ENCODE results near the gene UBL4A. TPM values are rescaled to one million over a fixed set of nuclear protein-coding genes. Genes with fewer than 3 reads are reported as not detected.

UBL4A gene
- total and polyA plus RNA-seq, 9 of the 15 experiments (the other 6 are each of a cell fraction or from before 2014, with no cell fraction given) = 15.2 to 140 (median 100) TPM

- Histone ChIP-seq H3K27me3 (ENCODE audit: control insufficient read depth in 2 of 2, insufficient read depth in 2 of 2, low read length in 2 of 2) (no peaks in the 10 kb centered on the region), H3K4me3 (no peak overlapping the region), H3K9me1 (ENCODE audit: control insufficient read depth, insufficient read depth, low read length) (no peaks in the 10 kb centered on the region), H3K79me2 (ENCODE audit: control insufficient read depth, insufficient read depth, low read length) (peaks cover 1% of the 10 kb centered on the region; the same call in 1 of the 3 replicates), H3K4me2 (ENCODE audit: insufficient read depth, low read length) (no peak overlapping the region), H3K36me3 (ENCODE audit: control insufficient read depth, insufficient read depth, low read length) (peaks cover 88% of the 10 kb centered on the region; the same call in 2 of the 3 replicates), H3K4me1 (replicated peaks in 1 of 2; ENCODE audit: control insufficient read depth in 2 of 2, insufficient read depth in 2 of 2, low read length in 2 of 2) (peaks cover 0 to 18% of the 10 kb centered on the region in 2 experiments; a peak in 1 of 5 replicates), H4K20me1 (replicated peaks; ENCODE audit: control insufficient read depth, insufficient read depth, low read length) (no peaks in the 10 kb centered on the region), H2AFZ (ENCODE audit: low read depth, low read length) (no peak overlapping the region), H3K9me3 (replicated peaks; ENCODE audit: control insufficient read depth, insufficient read depth, low read depth, low read length) (no peaks in the 10 kb centered on the region), H3K27ac (ENCODE audit: extremely low read depth, low read depth, low read length) (no peak overlapping the region), H3K9ac (ENCODE audit: insufficient read depth in 1 of 2, low read depth in 2 of 2, low read length in 2 of 2) (no peak overlapping the region)
- WGBS (ENCODE audit: insufficient coverage, low coverage, missing lambda C conversion rate) = 91% methylated on average over 16 of the region's 32 CpGs
- FAIRE-seq = no peak
- intact Hi-C loops (cut with micrococcal nuclease) = no loop called here
- ATAC-seq = no peak
- CTCF ChIA-PET (ENCODE audit: low intra/inter-chr PET ratio) = no interaction called here
- TF ChIP-seq SMAD1 (IDR thresholded peaks at IDR 0.05; ENCODE audit: low read depth, low read length, partially characterized antibody) = no peak
- no peak for TF ChIP-seq STAT5B (CRISPR knock-in tag; IDR thresholded peaks at IDR 0.05)
- TF ChIP-seq E2F5 (CRISPR knock-in tag; IDR thresholded peaks at IDR 0.05) = no peak
- no peak for TF ChIP-seq PTBP1 (IDR thresholded peaks at IDR 0.05; ENCODE audit: low read depth, low read length)
- no peak for TF ChIP-seq ZNF316 (IDR thresholded peaks at IDR 0.05)
- TF ChIP-seq HOXB6 (CRISPR knock-in tag; IDR thresholded peaks at IDR 0.05; ENCODE audit: borderline replicate concordance) = no peak
- TF ChIP-seq NCOA6 (IDR thresholded peaks at IDR 0.05) = no peak
- no peak for TF ChIP-seq ZBED1 (IDR thresholded peaks at IDR 0.05)
- TF ChIP-seq CEBPB (tag; IDR thresholded peaks at IDR 0.05) = no peak
- TF ChIP-seq TRIM25 (IDR thresholded peaks at IDR 0.05; ENCODE audit: borderline replicate concordance) = no peak
- TF ChIP-seq RBM17 (IDR thresholded peaks at IDR 0.05; ENCODE audit: borderline replicate concordance, low read depth, low read length) = no peak
- POLR2A ChIA-PET = interaction anchor here (0.9 to 1.6 kb wide), 2 partner anchors 11 kb away, joined by 4 to 5 read pairs; no protein-coding TSS in a partner anchor
- in situ Hi-C loops (cut with MboI) = no loop called here
- no TSS peak for BruUV-seq (replicated peaks)
- DNase-seq (ENCODE audit: extremely low read depth in 1 of 4, low spot score in 3 of 4) = no peak
Measured at GRCh38 chrX:154466036-154466435, 20.4 kb downstream of the UBL4A start.
